Muscle of leg (tissue), 11 donors: Measurements from ENCODE around the gene HMG20A. TPM values are rescaled to one million over a fixed set of nuclear protein-coding genes. Genes with fewer than 3 reads are reported as not detected.

Experiments used
- DNase-seq: peaks from one replicate; pipeline ENCODE4 v3.0.0; 2013
- H3K27ac ChIP-seq: one replicate; pipeline ENCODE4 v1.5.1; 2013; ENCODE audit warnings: mild to moderate bottlenecking, low read length, control low read depth
- H3K27me3 ChIP-seq: one replicate; pipeline ENCODE4 v1.6.1; 2013; ENCODE audit warnings: low read length; ENCODE audit not compliant: control insufficient read depth, insufficient read depth
- H3K36me3 ChIP-seq: one replicate; pipeline ENCODE4 v1.6.1; 2013; ENCODE audit warnings: low read length; ENCODE audit not compliant: control insufficient read depth, insufficient read depth
- H3K4me1 ChIP-seq: one replicate; pipeline ENCODE4 v1.6.1; 2013; ENCODE audit warnings: low read length; ENCODE audit not compliant: control insufficient read depth, insufficient read depth
- H3K4me3 ChIP-seq: one replicate; pipeline ENCODE4 v1.5.1; 2013; ENCODE audit warnings: low read length, control low read depth
- H3K9me3 ChIP-seq: replicated peaks from 2 replicates; pipeline ENCODE4 v1.6.1; 2013; ENCODE audit warnings: low read depth, low read length; ENCODE audit not compliant: control insufficient read depth
- WGBS: methylation state at CpG from one replicate; pipeline ENCODE4 v1.1.5; 2013; ENCODE audit warnings: missing lambda C conversion rate; ENCODE audit not compliant: insufficient coverage; 5-methylcytosine and 5-hydroxymethylcytosine counted together
- polyA plus RNA-seq, 8 donors: library from polyadenylated mRNA; unstranded; fragments of 120-200 nt; gene quantifications; one replicate each; pipeline versions ENCODE4 v1.2.1 to v1.2.3, GENCODE V29; 2013; ENCODE audit warnings: inconsistent platforms in 1 of 8, low replicate concordance in 1 of 8; ENCODE audit not compliant: insufficient read length in 8 of 8, insufficient read depth in 1 of 8
- total RNA-seq: library from RNA; stranded (reverse); fragments of 120-200 nt; gene quantifications from one replicate; pipeline ENCODE4 v1.2.4, GENCODE V29; 2013

Gene HMG20A
- total and polyA plus RNA-seq, 9 donors = 30.5 to 51.4 (median 43.7) TPM

GRCh38 chr15:77514641-77515402, 94.1 kb downstream of the HMG20A start:
- Histone ChIP-seq H3K27ac (no peak overlapping the region), H3K36me3 (no peaks in the 10 kb centered on the region), H3K27me3 (no peaks in the 10 kb centered on the region), H3K4me1 (peaks cover 10% of the 10 kb centered on the region), H3K4me3 (no peak overlapping the region), H3K9me3 (no peaks in the 10 kb centered on the region)
- DNase-seq = no peak
- WGBS = 81% methylated on average over 10 of the region's 11 CpGs

DNA sequence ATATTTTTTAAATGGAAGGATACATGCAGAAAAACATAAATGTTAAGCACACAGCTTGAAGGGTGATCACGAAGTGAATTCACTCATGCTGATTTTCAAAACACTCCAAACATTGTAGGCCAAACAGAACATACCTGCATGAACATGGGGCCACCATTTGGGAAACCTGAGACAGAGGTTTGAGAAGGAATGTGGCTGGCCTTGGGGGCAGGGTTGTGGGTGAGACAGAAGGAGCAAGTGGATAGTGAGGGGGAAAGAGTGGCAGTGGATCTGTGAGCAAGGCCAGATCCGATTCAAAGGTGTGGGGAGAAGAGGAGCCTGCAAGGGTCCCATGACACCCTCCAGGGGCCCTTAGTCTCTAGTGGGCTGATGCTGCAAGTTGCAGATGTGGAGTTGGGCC, 94.9 kb downstream of the HMG20A start:
- peaks cover 3% of the 10 kb centered on the region for H3K4me1 ChIP-seq
- no peaks in the 10 kb centered on the region for H3K27me3 ChIP-seq
- no peaks in the 10 kb centered on the region for H3K36me3 ChIP-seq
- no peak overlapping the region for H3K4me3 ChIP-seq
- no peaks in the 10 kb centered on the region for H3K9me3 ChIP-seq
- no peak for DNase-seq
- WGBS = 100% methylated on average over 1 of the region's 2 CpGs
- no peak overlapping the region for H3K27ac ChIP-seq

- no peak overlapping the region for H3K4me3 ChIP-seq
- H3K27me3 ChIP-seq = no peaks in the 10 kb centered on the region
- H3K4me1 ChIP-seq = no peaks in the 10 kb centered on the region
- no peak for DNase-seq
- no peak overlapping the region for H3K27ac ChIP-seq
- H3K9me3 ChIP-seq = no peaks in the 10 kb centered on the region
- 77% methylated on average over 6 of the region's 7 CpGs for WGBS
- H3K36me3 ChIP-seq = no peaks in the 10 kb centered on the region
Observed at GRCh38 chr15:77516076-77516475, 95.4 kb downstream of the HMG20A start.

DNA sequence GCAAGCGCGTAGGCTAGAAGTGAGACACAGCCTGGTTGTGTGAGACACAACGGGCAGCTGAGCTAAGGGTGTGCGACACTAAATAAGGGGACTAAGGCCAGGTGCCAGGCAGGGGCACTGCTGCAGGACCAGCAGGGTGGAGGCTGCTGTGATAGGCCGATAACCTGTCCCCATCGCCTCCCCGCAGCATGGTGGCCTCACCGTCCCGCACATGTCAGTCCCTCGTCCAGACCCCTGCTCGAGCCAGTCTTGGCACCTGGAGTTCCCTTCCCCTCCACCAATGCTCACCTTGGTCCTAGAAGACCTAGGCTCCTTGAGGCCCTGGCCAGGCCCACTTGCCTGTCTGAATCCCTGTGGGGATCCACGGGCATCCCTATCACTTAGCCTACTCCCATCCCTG, 96.1 kb downstream of the HMG20A start:
- no peaks in the 10 kb centered on the region for H3K27me3 ChIP-seq
- no peaks in the 10 kb centered on the region for H3K36me3 ChIP-seq
- H3K9me3 ChIP-seq = no peaks in the 10 kb centered on the region
- H3K4me3 ChIP-seq = no peak overlapping the region
- WGBS = 97% methylated on average over 12 of the region's 12 CpGs
- H3K27ac ChIP-seq = no peak overlapping the region
- DNase-seq = no peak
- no peaks in the 10 kb centered on the region for H3K4me1 ChIP-seq

DNA sequence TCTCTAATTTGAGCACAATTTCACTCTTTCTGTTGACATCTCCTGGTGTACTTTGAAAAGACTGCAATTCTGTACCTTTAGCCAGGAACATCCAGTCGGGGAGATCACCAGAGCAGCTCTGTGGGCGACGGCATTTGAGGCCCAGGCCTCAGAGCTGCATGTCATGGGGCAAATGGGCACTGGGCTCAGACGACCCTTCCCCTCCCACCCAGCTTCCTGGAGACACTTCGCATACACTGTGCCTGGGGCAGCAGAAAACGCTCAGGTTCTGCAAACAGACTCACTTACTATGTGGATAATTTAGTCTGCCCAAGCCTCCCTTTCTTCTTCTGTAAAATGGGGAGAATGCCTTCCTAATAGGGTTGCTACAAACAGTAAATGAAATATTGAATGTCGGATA, 96.9 kb downstream of the HMG20A start:
- no peak for DNase-seq
- H3K36me3 ChIP-seq = no peaks in the 10 kb centered on the region
- no peaks in the 10 kb centered on the region for H3K9me3 ChIP-seq
- H3K27me3 ChIP-seq = no peaks in the 10 kb centered on the region
- H3K4me1 ChIP-seq = no peaks in the 10 kb centered on the region
- H3K4me3 ChIP-seq = no peak overlapping the region
- WGBS = 80% methylated on average over 3 of the region's 7 CpGs
- no peak overlapping the region for H3K27ac ChIP-seq

GRCh38 chr15:77518458-77518857, 97.8 kb downstream of the HMG20A start:
- no peak for DNase-seq
- Histone ChIP-seq H3K4me1 (no peaks in the 10 kb centered on the region), H3K36me3 (no peaks in the 10 kb centered on the region), H3K27me3 (no peaks in the 10 kb centered on the region), H3K27ac (no peak overlapping the region), H3K4me3 (no peak overlapping the region), H3K9me3 (no peaks in the 10 kb centered on the region)
- WGBS = 91% methylated on average over 5 of the region's 6 CpGs

DNA sequence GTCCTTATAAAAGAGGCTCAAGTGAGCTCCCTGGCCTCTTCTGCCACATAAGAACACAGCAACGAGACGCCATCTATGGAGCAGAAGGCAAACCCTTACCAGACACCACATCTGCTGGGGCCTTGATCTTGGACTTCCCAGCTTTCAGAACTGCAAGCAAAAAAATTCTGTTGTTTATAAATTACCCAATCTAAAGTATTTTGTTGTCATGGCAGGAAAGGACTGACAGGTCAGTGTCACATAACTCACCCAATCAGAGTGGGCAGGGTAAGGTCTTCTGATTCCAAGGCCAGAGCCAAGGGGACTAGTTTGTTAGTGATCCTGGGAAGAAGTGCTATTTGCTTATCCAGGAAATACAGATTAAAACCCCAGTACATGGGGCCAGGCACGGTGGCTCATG, 98.9 kb downstream of the HMG20A start:
- H3K27me3 ChIP-seq = no peaks in the 10 kb centered on the region
- no peak overlapping the region for H3K4me3 ChIP-seq
- no peaks in the 10 kb centered on the region for H3K4me1 ChIP-seq
- WGBS = no CpG with 5 or more reads among the region's 3 CpGs
- H3K9me3 ChIP-seq = no peaks in the 10 kb centered on the region
- DNase-seq = no peak
- H3K27ac ChIP-seq = no peak overlapping the region
- no peaks in the 10 kb centered on the region for H3K36me3 ChIP-seq

GRCh38 chr15:77521206-77521605, 100.5 kb downstream of the HMG20A start:
- Histone ChIP-seq H3K27ac (no peak overlapping the region), H3K9me3 (no peaks in the 10 kb centered on the region), H3K36me3 (no peaks in the 10 kb centered on the region), H3K27me3 (no peaks in the 10 kb centered on the region), H3K4me1 (peaks cover 9% of the 10 kb centered on the region), H3K4me3 (no peak overlapping the region)
- WGBS = no CpG with 5 or more reads among the region's 6 CpGs
- DNase-seq = no peak

- DNase-seq = no peak
- H3K4me1 ChIP-seq = peaks cover 49% of the 10 kb centered on the region
- H3K36me3 ChIP-seq = no peaks in the 10 kb centered on the region
- WGBS = 66% methylated on average over 3 of the region's 6 CpGs
- H3K9me3 ChIP-seq = no peaks in the 10 kb centered on the region
- H3K27me3 ChIP-seq = no peaks in the 10 kb centered on the region
- no peak overlapping the region for H3K4me3 ChIP-seq
- H3K27ac ChIP-seq = no peak overlapping the region
Observed at GRCh38 chr15:77525400-77525811, 104.7 kb downstream of the HMG20A start.

DNA sequence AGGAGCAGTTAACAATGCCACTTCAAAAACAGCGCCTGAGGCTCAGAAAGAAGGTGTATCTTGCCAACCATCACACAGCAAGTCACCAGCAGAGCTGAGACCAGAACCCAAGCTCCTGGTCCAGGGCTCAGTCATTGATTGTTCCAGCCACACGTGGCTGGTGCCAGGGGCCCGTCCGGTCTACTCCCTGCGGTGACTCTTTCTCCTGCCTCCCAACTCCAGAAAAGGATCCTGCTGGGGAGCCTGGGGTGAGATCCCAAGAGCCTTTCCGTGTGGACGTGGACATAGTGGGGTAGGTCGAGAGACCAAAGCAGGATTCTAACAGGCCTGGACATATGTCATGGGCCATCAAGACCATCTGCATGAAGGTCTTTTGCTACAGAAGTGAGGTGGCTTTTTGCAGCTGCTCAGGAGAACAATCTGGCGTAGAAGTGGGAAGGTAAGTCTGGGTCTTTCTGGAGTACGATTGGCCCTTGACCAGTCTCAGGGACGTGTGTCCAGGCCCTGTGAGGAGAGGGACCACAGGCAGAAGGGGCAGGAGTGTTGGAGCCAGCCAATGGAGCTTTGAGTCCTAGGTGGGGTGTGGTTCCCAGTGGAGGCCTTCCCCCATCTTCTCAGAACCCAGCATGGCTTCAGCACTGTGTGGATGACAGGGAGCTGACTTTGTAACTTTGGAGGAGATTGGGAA, 105.4 kb downstream of the HMG20A start:
- no peaks in the 10 kb centered on the region for H3K36me3 ChIP-seq
- H3K9me3 ChIP-seq = no peaks in the 10 kb centered on the region
- no peak for DNase-seq
- H3K4me3 ChIP-seq = no peak overlapping the region
- H3K4me1 ChIP-seq = peaks cover 55% of the 10 kb centered on the region
- no peaks in the 10 kb centered on the region for H3K27me3 ChIP-seq
- WGBS = 83% methylated on average over 6 of the region's 11 CpGs
- no peak overlapping the region for H3K27ac ChIP-seq
